ENCODE measurements around the gene KCNH1. TPM values are rescaled to one million over a fixed set of nuclear protein-coding genes. Genes with fewer than 3 reads are reported as not detected.

The KCNH1 gene
- total and polyA plus RNA-seq, 8 donors, result 0.04 to 0.54 (median 0.13) TPM

DNA sequence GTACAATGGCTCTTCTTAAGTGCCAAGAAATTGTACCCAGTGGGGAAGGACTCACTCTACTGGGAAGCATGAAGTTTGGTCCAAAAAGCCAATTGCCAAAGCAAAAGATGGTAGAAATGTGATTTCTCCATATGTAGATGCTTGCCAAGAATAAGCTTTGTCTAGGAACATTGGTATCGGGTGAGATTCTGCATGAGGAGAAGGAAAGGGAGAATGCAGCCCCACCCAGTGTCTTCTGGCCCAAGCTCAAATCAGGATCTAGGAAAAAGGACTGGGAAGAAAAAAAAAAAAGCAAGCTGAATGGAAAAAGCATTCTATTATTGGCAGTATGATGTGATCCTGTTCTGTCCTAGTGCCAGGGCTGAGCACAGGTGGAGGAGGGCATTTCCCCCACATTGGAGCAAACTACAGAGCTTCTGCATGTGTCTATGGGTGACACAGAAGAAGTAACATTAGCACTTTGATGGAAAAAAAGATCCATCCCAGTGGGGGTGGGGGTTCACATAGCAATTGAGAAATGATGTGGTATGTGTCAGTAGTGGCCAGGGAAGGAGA, 226.6 kb downstream of the KCNH1 start:
- intact Hi-C loops (cut with DNase I), result no loop called here
- DNase-seq (no peak), ATAC-seq (no peak)
- H3K9me3 ChIP-seq, result no peaks in the 10 kb centered on the region
- no peak overlapping the region for H3K27ac ChIP-seq
- no peaks in the 10 kb centered on the region for H3K4me1 ChIP-seq
- no peaks in the 10 kb centered on the region for H3K36me3 ChIP-seq
- no peaks in the 10 kb centered on the region for H3K27me3 ChIP-seq
- TF ChIP-seq, protein P1, sequence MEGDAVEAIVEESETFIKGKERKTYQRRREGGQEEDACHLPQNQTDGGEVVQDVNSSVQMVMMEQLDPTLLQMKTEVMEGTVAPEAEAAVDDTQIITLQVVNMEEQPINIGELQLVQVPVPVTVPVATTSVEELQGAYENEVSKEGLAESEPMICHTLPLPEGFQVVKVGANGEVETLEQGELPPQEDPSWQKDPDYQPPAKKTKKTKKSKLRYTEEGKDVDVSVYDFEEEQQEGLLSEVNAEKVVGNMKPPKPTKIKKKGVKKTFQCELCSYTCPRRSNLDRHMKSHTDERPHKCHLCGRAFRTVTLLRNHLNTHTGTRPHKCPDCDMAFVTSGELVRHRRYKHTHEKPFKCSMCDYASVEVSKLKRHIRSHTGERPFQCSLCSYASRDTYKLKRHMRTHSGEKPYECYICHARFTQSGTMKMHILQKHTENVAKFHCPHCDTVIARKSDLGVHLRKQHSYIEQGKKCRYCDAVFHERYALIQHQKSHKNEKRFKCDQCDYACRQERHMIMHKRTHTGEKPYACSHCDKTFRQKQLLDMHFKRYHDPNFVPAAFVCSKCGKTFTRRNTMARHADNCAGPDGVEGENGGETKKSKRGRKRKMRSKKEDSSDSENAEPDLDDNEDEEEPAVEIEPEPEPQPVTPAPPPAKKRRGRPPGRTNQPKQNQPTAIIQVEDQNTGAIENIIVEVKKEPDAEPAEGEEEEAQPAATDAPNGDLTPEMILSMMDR (IDR thresholded peaks at IDR 0.05), result no peak
- H3K4me3 ChIP-seq, result no peak overlapping the region

DNA sequence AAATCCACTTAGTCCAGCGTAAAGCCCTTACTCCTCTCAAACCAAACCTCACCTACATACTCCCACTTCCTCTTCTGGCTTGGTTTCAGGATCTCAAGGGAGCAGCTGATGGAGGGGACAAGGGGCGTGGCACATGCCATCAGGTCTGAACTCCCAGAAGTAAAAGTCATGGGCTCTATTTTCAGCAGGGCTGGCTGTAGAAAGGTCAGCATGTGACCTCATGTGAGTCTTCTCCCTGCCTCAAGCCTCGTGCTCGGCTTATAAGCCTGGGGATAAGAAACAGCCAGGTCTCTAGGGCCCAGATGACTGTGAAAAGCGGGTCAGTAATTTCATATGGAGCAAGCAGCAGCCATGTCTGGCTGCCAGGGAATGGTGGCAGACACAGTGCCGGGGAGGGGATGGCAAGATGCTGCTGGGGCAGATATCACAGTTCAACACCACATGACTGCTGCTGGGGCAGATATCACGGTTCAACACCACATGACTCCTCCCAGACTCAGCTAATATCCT, 227.9 kb downstream of the KCNH1 start:
- intact Hi-C loops (cut with DNase I), result no loop called here
- H3K4me1 ChIP-seq, result no peaks in the 10 kb centered on the region
- peaks cover 0 to 5% of the 10 kb centered on the region in 2 donors for H3K27me3 ChIP-seq

DNA sequence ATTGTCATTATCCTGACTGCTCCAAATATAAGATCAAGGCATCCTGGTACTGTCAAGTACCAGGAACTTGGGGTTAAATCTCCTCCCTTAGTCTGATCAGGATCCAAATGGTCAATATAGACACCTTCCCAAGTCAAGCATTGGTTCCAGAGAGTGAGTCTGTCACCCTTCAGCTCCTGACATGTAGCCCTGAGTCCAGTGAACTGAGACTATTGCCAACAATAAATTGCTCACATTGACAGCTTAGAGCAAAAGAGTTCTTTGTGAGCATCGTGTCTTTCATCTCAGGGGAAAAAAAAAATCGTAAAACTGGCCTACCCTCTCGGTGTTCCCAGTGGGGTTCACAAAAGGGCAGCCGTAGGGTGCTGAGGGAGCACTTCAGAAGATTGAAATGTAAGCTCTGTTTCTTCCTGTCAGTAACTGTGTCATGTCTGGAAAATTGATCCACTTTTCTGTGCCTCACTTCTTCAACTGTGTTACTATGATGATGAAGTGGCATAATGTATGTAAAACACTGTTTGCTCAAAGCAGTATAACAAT, 228.5 kb downstream of the KCNH1 start:
- TF ChIP-seq, protein P1 (IDR thresholded peaks at IDR 0.05), result no peak
- H3K4me1 ChIP-seq, result no peaks in the 10 kb centered on the region
- no peak overlapping the region for H3K27ac ChIP-seq
- intact Hi-C loops (cut with DNase I), result no loop called here
- H3K27me3 ChIP-seq, result peaks cover 0 to 5% of the 10 kb centered on the region in 2 donors
- no peaks in the 10 kb centered on the region for H3K9me3 ChIP-seq
- ATAC-seq, result no peak
- no peaks in the 10 kb centered on the region for H3K36me3 ChIP-seq
- H3K4me3 ChIP-seq, result no peak overlapping the region
- no peak for DNase-seq

More for the DNA sequence above, 227.9 kb downstream of the KCNH1 start:
- Histone ChIP-seq H3K36me3 (no peaks in the 10 kb centered on the region), H3K9me3 (no peaks in the 10 kb centered on the region), H3K4me3 (no peak overlapping the region), H3K27ac (no peak overlapping the region)
- DNase-seq (no peak), ATAC-seq (no peak)
- TF ChIP-seq, protein P1 (IDR thresholded peaks at IDR 0.05), result no peak

DNA sequence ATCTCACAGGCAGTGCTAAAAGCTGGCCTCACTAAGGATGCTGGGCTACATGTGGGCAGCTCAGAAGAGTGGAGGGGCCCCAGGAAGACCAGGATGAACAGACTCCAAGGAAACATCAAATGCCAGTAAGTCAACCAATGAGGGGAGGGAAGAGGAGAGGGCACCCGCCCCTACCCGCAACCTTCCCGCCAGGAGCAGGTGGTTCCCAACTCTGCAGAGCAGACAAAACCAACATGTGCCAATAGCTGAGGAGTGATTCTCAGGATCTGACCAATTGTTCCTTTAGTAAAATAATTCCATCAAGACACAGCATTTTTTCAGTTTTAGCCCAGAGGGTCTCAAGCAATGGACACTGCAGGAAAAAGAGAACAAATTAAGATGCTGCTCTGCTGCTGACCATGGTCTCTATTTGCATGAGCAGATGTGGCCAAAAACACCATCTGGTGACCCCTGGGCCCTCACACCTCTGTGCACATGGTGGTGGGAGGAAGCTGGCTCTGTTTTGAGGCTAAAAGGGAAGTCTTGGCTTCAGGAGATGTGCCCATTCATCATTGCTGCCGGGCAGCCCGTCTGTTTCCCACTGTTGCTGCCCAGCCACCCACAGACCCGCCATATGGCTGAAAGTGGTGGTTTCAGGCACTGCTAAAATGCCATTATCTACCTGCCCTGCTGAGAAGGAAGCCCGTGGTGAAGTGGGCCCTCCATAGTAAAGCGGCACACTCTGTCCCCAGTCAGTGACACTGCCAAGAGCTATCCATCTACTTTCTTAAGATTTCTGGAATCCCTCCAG, 231.8 kb downstream of the KCNH1 start:
- Histone ChIP-seq H3K36me3 (no peaks in the 10 kb centered on the region), H3K4me3 (no peak overlapping the region), H3K9me3 (no peaks in the 10 kb centered on the region), H3K27me3 (peaks cover 0 to 5% of the 10 kb centered on the region in 2 donors), H3K4me1 (no peaks in the 10 kb centered on the region), H3K27ac (no peak overlapping the region)
- DNase-seq, result no peak
- TF ChIP-seq, protein P1 (IDR thresholded peaks at IDR 0.05), result no peak
- intact Hi-C loops (cut with DNase I), result no loop called here
- ATAC-seq, result no peak

DNA sequence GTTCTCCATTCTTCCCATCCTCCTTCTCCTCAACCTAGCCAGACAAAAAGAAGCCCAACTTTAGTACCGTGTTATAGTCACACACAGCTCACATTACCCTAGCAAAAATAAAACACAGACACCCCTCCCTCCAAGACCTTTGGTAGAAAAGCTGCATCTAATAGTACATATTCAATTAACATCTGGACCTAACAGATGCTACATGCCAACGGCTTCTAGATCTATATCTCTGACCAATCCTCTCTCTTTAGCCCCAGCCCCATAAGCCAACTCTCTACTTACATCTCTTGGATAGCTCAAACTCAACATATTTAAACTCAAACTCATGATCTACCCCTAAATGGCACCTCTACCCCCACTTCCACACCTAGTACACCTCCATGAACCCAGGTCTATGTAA, 233.1 kb downstream of the KCNH1 start:
- Histone ChIP-seq H3K36me3 (no peaks in the 10 kb centered on the region), H3K27ac (no peak overlapping the region), H3K9me3 (no peaks in the 10 kb centered on the region), H3K4me1 (no peaks in the 10 kb centered on the region), H3K27me3 (peaks cover 0 to 5% of the 10 kb centered on the region in 2 donors), H3K4me3 (no peak overlapping the region)
- DNase-seq, result no peak
- TF ChIP-seq, protein P1 (IDR thresholded peaks at IDR 0.05), result no peak
- ATAC-seq, result no peak
- intact Hi-C loops (cut with DNase I), result no loop called here
